MV-4-11 (cell line): ENCODE data around the gene KCNIP4.

Experiments
- DNase-seq: peaks from one replicate; lab custom pipeline; 2025; lab: John Stamatoyannopoulos, UW

Gene KCNIP4

DNA sequence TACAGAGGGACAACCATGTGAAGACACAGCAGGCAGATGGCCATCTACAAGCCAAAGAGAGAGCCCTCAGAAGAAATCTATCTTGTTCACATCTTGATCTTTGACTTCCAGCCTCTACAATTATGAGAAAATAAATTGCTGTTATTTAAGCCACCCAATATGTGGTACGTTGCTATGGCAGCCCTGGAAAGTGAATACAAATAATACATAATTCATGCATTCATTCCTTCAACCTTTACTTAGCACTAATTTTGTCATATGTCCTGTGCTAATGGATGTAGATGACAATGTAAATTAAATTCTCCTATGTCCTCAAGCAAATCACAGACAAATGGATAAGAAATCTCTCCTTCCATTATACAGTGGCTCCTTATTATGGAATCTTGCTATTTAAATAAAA is 886.7 kb downstream of the KCNIP4 start:
- DNase-seq, result no peak

DNA sequence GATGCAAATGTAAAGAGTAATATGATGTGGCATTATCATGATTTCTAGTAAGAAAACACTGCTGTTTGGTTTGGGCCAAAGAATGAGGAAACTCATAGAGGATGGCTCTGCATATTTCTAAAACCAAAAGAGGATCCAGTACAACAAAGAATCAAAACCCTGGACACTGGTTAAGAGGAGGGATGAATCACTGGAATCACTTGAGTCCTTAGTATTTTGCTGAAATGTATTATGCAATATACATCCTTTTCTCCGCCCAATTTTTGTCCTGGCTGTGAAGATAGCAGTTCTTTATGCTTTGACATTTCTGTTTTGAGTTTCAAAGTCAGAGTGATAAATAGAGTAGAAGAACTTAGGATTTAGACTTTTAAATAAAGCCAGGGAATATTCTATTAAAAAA is 902.4 kb downstream of the KCNIP4 start:
- DNase-seq, result peak; percentile 62

DNA sequence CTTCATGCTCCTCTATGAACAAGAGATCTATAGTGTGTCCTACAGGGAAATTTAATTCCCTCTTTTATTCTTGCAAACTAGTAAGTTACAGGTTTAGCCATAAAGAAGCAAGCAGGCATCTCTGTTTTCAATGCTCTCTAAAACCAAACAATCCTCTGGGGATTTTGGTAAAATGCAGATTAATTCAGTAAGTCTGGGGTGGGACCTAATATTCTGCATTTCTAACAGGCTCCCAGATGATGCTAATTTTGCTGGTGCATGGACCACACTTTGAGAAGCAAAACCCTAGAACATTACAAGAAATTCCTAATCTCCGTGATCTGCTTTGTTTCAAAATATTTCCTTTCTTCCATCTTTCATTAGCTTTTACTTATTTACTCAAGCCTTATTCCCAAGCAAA is 903.5 kb downstream of the KCNIP4 start:
- DNase-seq, result no peak

DNA sequence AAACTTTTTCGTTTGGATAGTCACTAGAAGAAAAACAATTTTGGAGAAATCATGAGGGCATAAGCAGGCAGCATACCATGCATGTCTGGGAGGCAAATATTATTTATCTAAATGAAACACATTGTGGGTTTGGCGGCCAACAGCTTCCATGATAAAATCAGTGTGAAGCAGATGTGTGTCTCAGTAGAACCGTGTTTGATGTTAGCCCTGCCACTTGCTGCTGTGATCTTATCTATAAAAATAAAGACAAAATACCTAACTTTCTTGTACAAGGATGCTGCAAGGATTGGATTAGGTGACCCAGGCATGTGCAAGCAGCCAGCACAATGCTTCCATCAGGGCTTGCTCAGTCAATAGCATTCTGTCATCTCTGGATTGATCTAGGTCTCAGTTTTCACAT is 906.9 kb downstream of the KCNIP4 start:
- DNase-seq, result no peak

DNA sequence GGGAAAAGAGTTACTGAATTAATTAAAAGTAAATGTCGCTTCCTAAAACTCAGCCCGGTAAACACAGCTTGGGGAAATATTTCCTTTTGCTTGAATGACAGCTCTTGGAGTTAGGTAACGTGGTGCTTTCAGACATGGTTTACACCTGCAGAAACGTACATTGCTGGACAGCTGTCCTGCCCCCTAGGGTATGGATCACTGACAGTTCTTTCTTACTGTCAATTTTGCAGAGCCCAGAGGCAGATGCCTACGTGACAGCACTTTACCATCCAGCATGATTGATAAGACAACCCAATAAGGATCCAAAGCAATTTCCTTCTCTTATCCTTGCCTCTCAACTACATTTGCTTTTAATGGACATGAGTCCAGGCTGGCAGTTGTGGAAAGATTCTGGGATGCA is 913.8 kb downstream of the KCNIP4 start:
- no peak for DNase-seq

DNA sequence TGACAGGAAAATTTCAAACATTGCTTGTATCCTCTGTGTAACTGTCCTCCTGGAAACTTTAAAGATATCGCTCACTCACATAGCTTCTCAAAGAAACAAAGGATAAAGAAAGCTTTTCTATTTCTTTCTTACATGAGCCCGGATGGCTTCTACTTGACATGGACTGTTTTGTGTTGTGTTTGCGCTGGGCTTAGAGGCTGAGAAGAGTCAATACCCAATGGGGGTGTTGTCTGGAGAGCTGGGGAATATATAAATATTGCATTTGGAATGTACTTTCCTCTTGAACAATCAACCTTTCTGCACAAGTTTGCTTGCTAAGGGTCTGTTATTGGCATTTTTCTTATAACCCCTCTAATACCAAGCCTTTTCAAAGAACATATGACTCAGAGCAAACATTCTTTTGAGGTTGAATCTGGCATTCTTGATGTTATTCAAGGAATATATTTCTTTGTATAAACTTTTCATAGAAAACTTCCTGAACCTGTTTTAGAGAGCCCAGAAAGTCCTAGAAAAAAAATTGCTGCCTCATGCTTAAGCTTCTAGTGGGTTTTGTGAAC is 916.4 kb downstream of the KCNIP4 start:
- no peak for DNase-seq

DNA sequence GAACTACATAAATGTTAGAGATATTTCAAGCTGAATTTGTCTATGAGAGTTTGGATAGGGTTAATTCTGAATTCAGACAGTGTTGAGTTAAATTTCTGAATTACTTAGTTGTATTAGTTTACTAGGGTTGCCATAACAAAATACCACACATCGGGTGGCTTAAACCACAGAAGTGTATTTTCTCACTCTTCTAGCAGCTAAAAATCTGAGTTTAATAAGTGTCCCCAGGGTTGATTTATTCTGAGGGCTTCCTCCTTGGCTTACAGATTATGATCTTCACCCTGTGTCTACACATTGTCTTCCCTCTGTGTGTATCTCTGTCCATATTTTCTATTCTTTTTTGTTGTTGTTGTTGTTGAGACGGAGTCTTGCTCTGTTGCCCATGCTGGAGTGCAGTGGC is 929.8 kb downstream of the KCNIP4 start:
- DNase-seq, result no peak

DNA sequence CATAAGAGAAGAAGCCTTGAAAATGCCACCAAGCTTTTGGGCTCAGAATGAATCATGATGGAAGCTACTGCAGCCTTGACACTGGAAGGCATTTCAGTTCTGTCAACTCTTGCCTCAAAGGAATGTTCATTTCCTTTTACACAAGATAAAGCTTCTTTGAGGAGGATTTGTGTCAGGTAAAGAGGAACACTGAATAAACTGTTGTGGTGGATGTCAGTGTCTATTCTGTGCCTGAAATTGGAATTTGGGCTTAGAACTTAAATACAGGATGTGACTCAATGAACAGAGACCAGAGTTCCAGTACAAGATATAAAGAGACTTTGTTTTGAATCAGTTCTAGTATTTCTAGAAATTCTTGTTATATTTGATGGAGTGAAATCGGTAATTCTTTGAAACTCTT is 935.1 kb downstream of the KCNIP4 start:
- DNase-seq, result no peak

DNA sequence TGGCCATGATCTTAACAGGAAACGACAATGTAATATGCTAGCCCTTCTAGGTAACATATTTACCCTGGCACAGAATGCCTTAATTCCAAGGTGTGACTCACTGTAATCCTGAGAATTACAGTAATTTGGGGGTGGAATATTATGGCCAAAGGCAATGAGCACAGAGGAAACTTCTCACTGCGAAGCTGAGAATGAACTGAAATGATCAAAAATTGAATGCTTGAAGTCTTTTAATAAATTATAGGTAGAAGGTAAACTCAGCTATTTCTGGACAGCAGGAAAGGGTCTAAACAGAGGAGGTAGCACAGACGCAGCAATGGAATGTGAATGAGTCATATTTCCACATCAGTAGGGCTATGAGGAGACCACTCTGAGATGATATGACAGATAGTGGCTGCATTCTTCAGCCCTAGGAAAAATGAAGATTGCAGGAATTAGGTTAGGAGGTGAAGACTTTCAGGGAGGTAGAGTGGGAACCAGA is 935.7 kb downstream of the KCNIP4 start:
- no peak for DNase-seq

DNA sequence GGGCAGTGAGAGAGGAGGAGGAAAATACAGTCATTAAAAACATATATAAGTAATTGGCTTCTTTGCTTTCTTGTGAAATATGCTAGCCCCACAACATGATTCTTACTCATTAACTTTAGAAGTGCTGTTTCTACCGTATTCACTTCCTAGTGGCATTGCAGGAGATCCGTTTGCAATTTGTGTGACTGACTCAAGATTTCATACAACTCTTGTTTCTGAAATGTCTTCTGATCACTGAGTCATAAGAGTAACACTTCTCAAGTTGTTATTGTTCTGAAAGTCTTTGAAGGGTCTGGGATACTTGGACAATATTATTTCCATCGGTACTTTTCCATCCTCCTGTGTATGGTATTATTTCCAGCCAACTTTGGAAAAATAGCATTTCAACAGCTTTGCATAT is 937.5 kb downstream of the KCNIP4 start:
- no peak for DNase-seq

DNA sequence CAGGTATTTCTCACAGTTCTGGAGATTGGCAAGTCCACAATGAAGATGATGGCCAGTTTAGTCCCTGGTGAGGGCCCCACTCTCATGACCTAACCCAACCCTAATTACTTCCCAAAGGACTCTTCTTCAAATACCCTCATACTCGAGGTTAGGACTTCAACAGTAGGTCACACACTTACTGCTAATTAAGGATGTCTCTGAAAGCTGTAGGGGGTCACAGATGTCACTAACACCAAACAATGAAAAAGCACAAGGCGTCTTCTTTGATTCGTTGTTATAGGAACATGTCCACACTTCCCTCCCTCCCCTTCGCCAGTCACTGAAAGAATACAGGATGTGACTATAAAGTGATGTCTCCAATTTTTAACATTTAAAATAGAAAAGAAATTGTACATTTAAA is 938.6 kb downstream of the KCNIP4 start:
- no peak for DNase-seq

DNA sequence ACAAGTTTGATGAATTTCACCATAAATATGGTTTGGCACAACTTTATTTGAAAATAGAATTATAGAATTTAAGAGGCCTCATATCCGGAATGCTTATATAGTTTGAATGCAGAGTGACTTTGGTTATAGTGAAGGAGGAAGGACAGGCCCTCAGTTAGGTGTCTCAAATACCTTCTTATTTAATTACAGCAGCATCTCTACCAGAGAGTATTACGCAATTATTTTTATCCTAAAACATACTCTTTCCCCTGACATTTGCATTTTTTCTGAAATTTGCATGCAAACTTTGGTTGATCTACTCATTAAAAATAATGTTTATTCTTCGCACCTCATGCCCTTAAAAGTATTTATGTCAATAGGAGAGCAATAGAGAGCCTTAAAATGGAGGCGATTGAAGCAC is 942.9 kb downstream of the KCNIP4 start:
- DNase-seq, result no peak

DNA sequence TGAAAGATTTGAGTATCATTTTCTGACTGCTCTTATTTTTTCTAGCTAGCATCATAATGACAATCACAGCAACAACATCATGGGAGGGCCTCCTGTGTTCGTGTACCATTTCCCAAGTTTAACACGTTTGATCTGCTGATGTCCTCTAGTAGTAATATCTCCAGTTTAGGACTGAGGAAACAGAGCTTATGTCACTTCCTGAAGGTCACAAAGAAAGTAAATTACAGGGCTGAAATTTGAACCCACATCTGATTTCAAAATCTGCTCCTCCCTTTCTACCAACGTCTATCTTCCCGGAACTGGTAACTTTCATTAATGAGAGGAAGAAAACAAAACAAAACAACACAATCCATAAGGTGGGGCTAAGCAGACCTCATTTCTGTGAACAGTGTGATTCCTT is 945.6 kb downstream of the KCNIP4 start:
- peak; percentile 46 for DNase-seq

DNA sequence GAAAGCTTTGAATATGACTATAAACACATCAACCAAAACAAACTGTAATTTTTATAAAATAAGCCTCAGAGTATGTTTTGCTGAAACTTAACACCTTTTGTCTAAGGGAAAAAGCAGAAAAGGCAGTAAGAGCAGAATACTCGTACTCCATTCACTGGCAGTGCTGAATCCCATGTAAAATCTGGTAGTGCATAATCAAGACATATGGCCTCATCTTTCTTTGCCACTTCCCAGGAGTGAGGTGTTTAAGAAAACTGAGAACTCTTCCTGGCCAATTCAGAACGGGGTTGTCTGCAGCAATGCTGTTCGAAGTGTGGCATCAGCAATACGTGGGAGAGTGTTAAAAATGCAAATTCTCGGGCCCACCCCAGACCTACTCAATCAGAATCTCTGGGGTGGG is 946.3 kb downstream of the KCNIP4 start:
- DNase-seq, result no peak

DNA sequence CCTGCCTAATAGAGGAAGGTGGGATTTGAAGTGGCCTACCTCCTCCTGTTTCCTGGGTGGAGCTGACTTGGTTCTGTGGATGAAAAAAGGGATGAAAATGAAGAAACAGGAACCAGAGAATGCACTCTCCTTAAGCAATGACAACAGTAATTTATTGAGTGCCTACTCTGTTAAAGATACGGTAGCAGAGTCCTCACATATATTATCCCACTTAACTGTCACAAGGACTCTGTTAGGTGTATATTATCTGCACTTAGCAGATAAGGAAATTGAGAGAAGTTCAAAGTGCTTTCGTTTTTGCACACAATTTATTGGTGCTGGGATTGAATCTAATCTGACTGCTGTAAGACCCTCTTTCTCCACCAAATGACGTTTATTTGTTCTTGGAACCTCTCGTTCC is 947.1 kb downstream of the KCNIP4 start:
- DNase-seq, result peak; percentile 81

DNA sequence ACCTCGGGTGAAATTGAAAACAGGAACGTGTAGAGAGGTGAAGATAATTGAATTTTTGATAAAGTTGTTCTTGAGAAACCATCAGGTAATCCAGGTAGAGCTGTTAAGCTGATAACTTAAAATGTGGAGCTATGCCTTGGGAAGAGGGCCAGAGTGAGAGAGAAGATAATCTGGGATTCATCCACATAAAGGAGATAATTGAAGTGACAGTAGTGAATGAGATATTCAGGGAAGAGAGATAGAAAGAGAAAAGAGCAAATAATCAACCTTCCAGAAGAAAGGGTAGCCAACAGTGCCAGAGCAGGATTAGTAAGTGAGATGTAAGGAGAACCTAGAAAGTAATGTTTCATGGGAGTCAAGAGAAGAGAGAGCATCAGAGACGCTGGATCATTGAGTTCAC is 950.7 kb downstream of the KCNIP4 start:
- no peak for DNase-seq

DNA sequence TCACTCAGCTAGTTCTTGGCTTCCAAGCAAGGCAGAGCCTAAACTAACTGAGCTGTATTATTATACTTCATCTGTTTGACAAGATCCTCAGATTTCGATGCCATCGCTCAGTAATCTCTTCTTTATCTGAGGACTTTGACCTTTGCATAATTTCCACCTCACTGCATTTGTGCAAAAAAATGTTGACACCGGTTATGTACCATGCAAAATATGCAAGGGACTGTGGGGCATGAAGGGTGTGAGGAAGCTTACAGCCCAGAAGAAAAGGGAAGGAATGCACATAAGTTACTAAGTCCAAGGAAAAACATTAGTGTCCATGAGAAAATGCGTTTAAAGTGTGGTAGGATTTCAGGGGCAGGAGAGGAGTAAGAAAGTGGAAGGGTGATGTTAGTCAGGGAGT is 953.0 kb downstream of the KCNIP4 start:
- no peak for DNase-seq

DNA sequence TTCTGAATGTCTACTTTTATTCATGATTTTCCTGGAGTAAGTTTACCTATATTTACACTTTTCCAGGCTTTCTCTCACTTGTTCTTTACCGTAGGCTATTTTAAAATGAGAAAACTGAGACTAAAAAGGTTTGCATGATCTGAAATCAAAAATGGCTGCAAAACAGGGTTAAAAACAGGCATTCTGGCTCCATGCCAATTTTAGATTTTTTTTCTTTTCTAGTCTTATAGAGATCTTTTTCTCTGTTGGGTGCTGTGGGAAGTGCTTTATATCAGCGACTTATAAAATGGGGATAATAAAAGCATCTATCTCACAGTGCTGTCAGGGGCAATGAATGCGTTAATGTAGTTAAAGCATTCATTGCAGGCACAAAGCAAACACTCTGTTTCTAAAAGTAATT is 953.6 kb downstream of the KCNIP4 start:
- DNase-seq, result no peak

DNA sequence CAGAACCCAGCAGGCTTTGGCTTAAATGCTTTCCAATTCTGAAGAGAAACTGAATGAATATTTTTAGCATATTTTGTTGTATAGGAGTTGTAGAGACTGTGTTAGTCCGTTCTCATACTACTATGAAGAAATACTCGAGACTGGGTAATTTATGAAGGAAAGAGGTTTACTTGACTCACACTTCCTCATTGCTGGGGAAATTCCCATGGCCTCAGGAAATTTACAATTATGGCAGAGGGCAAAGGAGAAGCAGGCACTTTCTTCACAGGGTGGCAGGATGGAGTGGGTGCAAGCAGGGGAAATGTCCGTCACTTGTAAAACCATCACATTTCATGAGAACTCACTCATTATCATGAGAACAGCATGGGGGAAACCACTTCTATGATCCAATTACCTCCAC is 956.6 kb downstream of the KCNIP4 start:
- peak; percentile 89 for DNase-seq

DNA sequence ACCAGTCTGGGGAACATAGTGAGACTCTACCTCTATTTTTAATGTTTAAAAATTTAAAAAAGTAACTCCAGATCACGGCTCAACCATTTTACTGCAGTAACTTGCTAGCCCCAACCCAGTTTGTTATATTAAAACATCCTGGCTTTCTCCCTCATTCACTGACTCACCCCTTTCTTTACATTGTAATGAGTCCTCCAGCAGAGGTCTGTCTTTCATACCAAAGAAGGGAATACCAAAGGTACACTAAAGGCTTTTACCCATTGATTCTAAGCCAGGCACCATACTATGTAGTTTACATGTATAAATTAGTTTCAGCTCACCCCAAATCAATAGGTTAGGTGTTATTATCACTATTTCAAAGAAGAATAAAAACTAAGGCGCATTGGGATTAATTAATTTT is 961.4 kb downstream of the KCNIP4 start:
- no peak for DNase-seq

DNA sequence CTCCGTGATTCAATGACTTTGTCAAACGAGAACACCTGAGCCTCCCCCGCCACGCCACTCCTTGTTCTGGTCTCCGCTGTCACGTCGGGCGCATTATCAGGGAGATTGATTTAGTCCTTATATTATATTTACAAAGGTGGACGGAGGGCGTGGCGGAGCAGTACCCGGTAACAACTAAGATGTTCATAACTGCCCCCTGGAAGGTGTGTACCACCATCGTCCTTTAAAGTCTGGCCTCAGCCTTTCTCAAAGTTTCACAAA is 964.1 kb downstream of the KCNIP4 start:
- DNase-seq, result no peak

DNA sequence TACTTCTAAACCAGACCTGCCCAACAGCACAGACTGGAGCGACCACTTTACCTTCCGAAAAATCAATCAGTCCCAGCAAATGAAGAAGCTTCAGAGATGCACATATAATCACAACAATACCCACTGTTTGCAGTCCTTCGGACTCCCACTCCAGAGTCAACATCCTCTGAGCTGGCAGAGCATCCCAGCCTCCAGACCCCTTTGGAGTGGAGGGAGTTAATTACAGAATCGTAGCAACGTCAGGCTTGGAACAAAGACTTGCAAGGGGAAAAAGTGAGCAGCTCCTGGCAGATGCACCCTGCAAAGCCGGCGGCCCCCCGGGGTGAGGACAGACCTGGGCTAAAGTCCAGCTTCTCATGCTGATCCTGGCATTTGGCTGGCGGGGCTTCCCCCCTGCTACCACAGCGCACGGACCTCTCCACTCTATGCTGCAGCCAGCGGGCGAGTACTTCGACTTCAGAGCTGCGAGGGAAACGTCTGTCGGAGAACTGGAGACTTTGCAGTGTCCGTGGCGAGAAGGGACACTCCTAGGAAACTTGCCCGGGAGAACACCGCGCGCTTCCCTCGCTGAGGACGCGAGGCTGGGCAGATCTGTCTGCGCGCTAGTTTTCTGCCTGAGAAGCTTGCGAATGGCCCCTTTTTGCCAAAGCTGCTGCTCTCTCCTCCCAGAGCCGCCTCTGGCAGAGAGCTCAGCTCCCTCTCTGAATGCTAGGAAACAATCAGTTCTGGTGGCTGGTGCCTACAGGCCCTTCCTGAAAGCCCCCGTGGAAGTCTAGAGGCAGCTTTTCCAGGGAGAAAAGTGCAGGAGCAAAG is 964.6 kb downstream of the KCNIP4 start:
- no peak for DNase-seq

DNA sequence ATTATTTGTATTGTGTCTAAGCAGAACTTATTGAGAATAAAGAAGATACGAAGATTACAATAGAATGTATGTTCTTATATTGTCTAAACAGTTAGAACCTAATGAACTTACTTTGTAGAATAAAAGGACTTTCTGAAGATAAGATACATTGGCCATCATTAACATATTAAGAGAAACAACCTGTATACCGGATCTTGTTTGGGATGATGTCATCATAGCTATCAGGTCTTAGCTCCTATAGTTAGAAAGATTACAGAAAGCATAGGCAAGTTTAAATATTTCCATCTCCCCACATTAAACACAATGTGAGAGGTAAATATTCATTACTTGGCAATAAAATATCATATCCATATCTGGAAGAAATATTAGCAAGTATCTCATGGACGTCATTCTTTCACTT is 966.0 kb downstream of the KCNIP4 start:
- DNase-seq, result no peak

DNA sequence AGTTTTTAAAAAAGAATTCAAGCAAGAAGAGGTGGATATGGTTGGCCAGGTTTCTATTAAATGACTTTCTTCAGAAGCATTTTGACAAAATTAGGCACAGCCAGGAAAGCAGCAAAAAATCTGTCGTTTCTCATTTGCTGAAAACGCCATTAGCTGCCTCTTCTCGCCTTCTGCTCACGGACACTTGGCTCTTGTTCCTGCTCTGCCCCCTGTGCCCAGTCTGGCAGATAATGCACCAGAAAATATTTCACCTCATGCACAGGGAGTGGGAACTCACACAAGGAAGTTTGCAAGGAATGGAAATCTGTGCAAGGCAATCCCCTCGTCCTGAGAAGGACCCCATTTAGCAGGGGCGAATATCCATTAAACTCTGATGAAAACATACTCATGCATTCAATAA is 988.3 kb downstream of the KCNIP4 start:
- DNase-seq, result no peak
